Stimulated activated CD4-positive, alpha-beta T cell treated with anti-CD3 and anti-CD28 coated beads, Interleukin-15, amount 100 ng/mL, for 1 hour (primary cell): ENCODE results near the gene UROC1.

Source experiments
- DNase-seq, 2 donors: peaks; one replicate each; pipeline ENCODE4 v3.0.0-alpha.2; 2020; ENCODE audit warnings: low read depth in 1 of 2, low spot score in 1 of 2

Gene UROC1

GRCh38 chr3:126464997-126465396, 52.6 kb downstream of the UROC1 start:
- no peak for DNase-seq

GRCh38 chr3:126464494-126464893, 53.1 kb downstream of the UROC1 start:
- no peak for DNase-seq

GRCh38 chr3:126464093-126464492, 53.5 kb downstream of the UROC1 start:
- DNase-seq, result no peak

- DNase-seq, result no peak
Observed at GRCh38 chr3:126463521-126463920, 54.1 kb downstream of the UROC1 start.

- DNase-seq, result no peak
Observed at GRCh38 chr3:126461450-126462070, 56.0 kb downstream of the UROC1 start.

- no peak for DNase-seq
Observed at GRCh38 chr3:126460381-126460780, 57.2 kb downstream of the UROC1 start.

- no peak for DNase-seq
Observed at GRCh38 chr3:126459763-126460127, 57.8 kb downstream of the UROC1 start.

GRCh38 chr3:126459111-126459762, 58.3 kb downstream of the UROC1 start:
- no peak for DNase-seq

- DNase-seq, result no peak
Observed at GRCh38 chr3:126456766-126457388, 60.7 kb downstream of the UROC1 start.

- DNase-seq, result no peak
Observed at GRCh38 chr3:126456211-126456610, 61.4 kb downstream of the UROC1 start.

GRCh38 chr3:126454437-126455198, 63.0 kb downstream of the UROC1 start:
- no peak for DNase-seq

GRCh38 chr3:126454025-126454424, 63.5 kb downstream of the UROC1 start:
- no peak for DNase-seq

- no peak for DNase-seq
Observed at GRCh38 chr3:126452213-126452612, 65.4 kb downstream of the UROC1 start.

- no peak for DNase-seq
Observed at GRCh38 chr3:126451511-126451910, 66.1 kb downstream of the UROC1 start.

- DNase-seq, result no peak
Observed at GRCh38 chr3:126450744-126451143, 66.8 kb downstream of the UROC1 start.

- DNase-seq, result no peak
Observed at GRCh38 chr3:126450219-126450618, 67.4 kb downstream of the UROC1 start.

GRCh38 chr3:126449621-126450051, 67.9 kb downstream of the UROC1 start:
- DNase-seq, result no peak

- DNase-seq, result no peak
Observed at GRCh38 chr3:126448893-126449180, 68.7 kb downstream of the UROC1 start.

GRCh38 chr3:126448136-126448892, 69.3 kb downstream of the UROC1 start:
- no peak for DNase-seq

GRCh38 chr3:126447456-126448106, 70.0 kb downstream of the UROC1 start:
- DNase-seq, result no peak

- DNase-seq, result no peak
Observed at GRCh38 chr3:126446791-126447190, 70.8 kb downstream of the UROC1 start.
